ENCODE measurements around the gene SH3TC1. TPM values are rescaled to one million over a fixed set of nuclear protein-coding genes. Genes with fewer than 3 reads are reported as not detected.

Gene SH3TC1
- total RNA-seq, 4 donors from 2014 or later: 9.6 to 12.9 (median 12.6) TPM

DNA sequence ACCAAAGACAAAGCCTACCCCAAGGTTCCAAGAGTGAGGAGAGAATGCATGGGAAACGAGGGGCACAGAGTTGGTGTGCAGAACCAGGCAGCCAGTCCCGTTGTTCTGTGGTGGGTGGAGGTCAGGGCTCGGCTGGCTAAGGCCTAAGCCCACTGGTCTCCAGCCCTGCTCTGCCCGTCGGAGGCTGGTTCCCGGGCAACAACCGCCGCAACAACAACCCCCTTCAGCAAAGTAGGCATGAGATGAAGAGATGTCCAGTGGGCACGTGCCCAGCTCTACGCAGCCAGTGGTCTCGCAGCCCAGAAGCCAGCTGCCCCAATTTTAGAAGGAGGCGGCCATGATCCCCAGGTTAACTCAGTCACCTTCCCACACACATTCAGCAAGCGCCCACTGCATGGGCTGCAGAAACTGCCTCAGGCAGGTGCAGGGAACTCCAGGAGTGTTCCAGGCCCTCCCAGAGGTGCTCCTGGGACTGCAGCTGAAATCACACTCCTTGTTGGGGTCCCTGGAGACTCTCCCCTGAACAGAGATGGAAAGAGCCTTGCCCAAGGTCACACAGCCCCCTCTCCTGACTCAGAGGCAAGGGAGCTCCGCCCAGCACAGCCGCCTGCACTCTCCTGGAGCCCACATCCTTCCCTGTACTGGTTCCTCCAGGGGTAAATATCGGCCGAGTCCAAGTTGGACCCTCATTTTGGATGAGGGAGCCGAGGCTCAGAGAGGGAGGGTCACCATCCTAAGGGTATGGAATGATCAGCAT lies 45.1 kb downstream of the SH3TC1 start:
- no peaks in the 10 kb centered on the region for H3K36me3 ChIP-seq
- H3K27ac ChIP-seq: no peak overlapping the region

DNA sequence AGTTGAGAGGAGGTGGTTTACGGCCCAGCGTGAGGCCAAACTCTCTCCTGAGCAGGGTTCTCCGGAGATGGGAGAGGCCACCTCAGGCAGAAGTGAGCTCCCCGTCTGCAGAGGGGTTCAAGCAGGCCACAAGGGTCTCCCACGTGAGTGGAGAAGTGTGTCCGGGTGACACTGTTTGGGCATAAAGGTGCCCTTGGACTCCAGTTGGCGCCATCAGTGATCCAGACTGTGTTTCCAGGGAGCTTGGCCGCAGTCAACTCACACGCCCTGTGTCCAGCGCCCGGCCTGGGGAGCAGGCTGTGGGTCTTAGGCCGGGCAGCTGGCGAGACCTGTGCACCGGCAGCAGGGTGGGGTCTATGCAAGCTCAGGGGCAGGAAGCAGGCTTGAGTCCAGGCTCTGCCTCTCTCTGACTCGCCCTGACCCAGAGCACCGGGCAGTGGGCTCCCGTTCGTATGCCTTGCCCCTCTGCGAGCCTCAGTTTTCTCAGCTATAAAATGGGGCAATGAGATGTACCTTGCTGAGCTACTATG lies 45.9 kb downstream of the SH3TC1 start:
- ATAC-seq: no peak
- WGBS, 2 donors (ENCODE audit: low coverage in 1 of 2): 100% methylated on average over 1 of the region's 19 CpGs; no CpG with 5 or more reads in 1 of the 2 donors
- H3K27ac ChIP-seq: no peak overlapping the region
- peaks cover 0 to 13% (median 6%) of the 10 kb centered on the region in 3 donors for H3K4me1 ChIP-seq
- no peak overlapping the region for H3K4me3 ChIP-seq
- H3K27me3 ChIP-seq: no peaks in the 10 kb centered on the region
- no peak for TF ChIP-seq POLR2AphosphoS5 (IDR thresholded peaks at IDR 0.05)
- no peak for TF ChIP-seq POLR2A (IDR thresholded peaks at IDR 0.05)
- TF ChIP-seq CTCF (IDR thresholded peaks at IDR 0.05): no peak
- TF ChIP-seq EP300 (IDR thresholded peaks at IDR 0.05): no peak
- no peaks in the 10 kb centered on the region for H3K36me3 ChIP-seq
- no peaks in the 10 kb centered on the region for H3K9me3 ChIP-seq

More for the DNA sequence above, 45.1 kb downstream of the SH3TC1 start:
- WGBS, 2 donors (ENCODE audit: low coverage in 1 of 2): 80% methylated on average over 1 of the region's 18 CpGs; no CpG with 5 or more reads in 1 of the 2 donors
- no peak for ATAC-seq
- TF ChIP-seq POLR2A (IDR thresholded peaks at IDR 0.05) (no peak), POLR2AphosphoS5 (IDR thresholded peaks at IDR 0.05) (no peak), CTCF (IDR thresholded peaks at IDR 0.05) (no peak), EP300 (IDR thresholded peaks at IDR 0.05) (no peak)
- Histone ChIP-seq H3K27me3 (no peaks in the 10 kb centered on the region), H3K9me3 (no peaks in the 10 kb centered on the region), H3K4me3 (no peak overlapping the region), H3K4me1 (peaks cover 0 to 13% (median 6%) of the 10 kb centered on the region in 3 donors)

- Histone ChIP-seq H3K4me1 (peaks cover 0 to 13% (median 6%) of the 10 kb centered on the region in 3 donors), H3K27ac (peak overlapping the region in 2 of 4 donors; percentile 34 to 41)
- WGBS, 2 donors (ENCODE audit: low coverage in 1 of 2): 89 to 94% methylated on average over 12 to 20 of the region's 31 CpGs
Observed at GRCh38 chr4:8245884-8246833, 47.1 kb downstream of the SH3TC1 start.

More at GRCh38 chr4:8245884-8246833, 47.1 kb downstream of the SH3TC1 start:
- ATAC-seq: no peak
- H3K9me3 ChIP-seq: no peaks in the 10 kb centered on the region
- H3K27me3 ChIP-seq: no peaks in the 10 kb centered on the region
- no peaks in the 10 kb centered on the region for H3K36me3 ChIP-seq
- H3K4me3 ChIP-seq: no peak overlapping the region
- TF ChIP-seq POLR2AphosphoS5 (IDR thresholded peaks at IDR 0.05) (no peak), POLR2A (IDR thresholded peaks at IDR 0.05) (no peak), EP300 (IDR thresholded peaks at IDR 0.05) (no peak), CTCF (IDR thresholded peaks at IDR 0.05) (no peak)

Data from gastroesophageal sphincter (tissue), 4 donors.